Measurements from ENCODE around the gene GZF1.

GRCh38 chr20:23417861-23418260 lies 55.9 kb downstream of the GZF1 start:
- no peak for TF ChIP-seq CTCF (IDR thresholded peaks at IDR 0.05)
- TF ChIP-seq POLR2A (IDR thresholded peaks at IDR 0.05), result no peak
